Measurements from ENCODE around the gene SAMD4A.

- TF ChIP-seq CTCF (IDR thresholded peaks at IDR 0.05) (no peak), POLR2AphosphoS5 (IDR thresholded peaks at IDR 0.05) (no peak), POLR2A (IDR thresholded peaks at IDR 0.05) (no peak)
Measured at GRCh38 chr14:54727929-54728328, 161.0 kb downstream of the SAMD4A start.
